DND-41 (cell line): ENCODE data around the gene SEPTIN3.

Experiments
- CTCF ChIP-seq: IDR thresholded peaks from 2 replicates; pipeline ENCODE4 v1.5.1; 2012; ENCODE audit warnings: borderline replicate concordance, low read length, moderate library complexity, mild to moderate bottlenecking; ENCODE audit not compliant: poor library complexity, severe bottlenecking; ENCODE audit errors: extremely low read depth
- EZH2 ChIP-seq: IDR thresholded peaks from 3 replicates; pipeline ENCODE4 v1.6.1; 2012; ENCODE audit warnings: borderline replicate concordance, low read depth, mild to moderate bottlenecking, moderate library complexity, low read length, inconsistent platforms; ENCODE audit not compliant: severe bottlenecking

- no peak for TF ChIP-seq CTCF
- TF ChIP-seq EZH2: no peak
Observed at GRCh38 chr22:41927813-41928212, 41.4 kb upstream of the SEPTIN3 start.
